NCI-H1694 (cell line): ENCODE measurements around the gene GAS2L3.
"Not testable (repeated sequence)": the region's sequence is repeated elsewhere in the genome, so short reads cannot be mapped to it uniquely, and the experiment has no call there.

ENCODE experiments used
- DNase-seq: peaks from one replicate; lab custom pipeline; 2025; lab: John Stamatoyannopoulos, UW

The GAS2L3 gene

DNA sequence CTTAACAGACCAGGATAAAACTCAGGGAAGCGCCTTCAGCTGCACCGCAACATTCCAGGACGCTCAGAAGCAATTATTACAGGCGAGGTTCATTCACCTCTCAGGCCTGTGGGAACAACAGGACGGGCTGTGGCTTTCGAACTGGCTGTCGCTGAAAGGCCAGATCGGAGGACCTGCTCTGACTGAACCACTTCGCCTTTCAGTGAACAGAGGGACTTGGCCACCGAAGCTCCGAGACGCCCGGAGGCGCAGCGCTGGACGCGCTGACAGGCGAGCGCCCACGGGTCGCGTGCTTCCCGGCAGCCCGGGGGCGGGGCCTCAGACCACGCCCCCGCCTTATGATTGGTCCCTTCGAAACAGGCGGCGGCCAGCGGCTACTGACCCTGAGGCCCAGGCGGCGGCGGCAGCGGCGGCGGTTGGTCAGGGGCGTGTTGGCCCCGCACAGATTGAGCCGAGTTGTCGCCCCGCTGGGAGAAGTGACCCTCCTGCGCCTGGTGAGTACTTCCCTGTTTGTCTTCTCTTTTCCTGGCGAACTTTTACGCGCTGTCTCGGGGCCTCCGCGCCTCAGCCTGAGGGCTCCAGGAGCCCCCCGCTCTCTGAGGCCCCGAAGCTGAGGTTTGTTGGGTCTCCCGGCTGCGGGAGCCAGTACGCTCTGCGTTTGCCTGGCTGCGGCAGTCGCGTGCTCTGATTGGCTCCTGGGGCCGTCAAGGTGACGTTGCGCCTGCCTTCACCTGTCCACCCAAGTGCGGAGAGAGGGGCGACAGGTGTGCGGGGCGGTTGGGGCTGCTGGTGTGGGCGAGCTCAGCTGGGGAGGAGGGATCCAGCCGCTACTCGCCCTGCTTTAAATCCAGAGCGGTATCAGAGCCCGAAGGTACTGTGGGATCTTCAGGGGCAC, at the start of gene GAS2L3:
Gene GAS2L3, plus strand, starts transcription at position 393 of the 895 bp plus-strand sequence. CDS start 21,221 bp downstream, outside the sequence.
- no peak for DNase-seq

DNA sequence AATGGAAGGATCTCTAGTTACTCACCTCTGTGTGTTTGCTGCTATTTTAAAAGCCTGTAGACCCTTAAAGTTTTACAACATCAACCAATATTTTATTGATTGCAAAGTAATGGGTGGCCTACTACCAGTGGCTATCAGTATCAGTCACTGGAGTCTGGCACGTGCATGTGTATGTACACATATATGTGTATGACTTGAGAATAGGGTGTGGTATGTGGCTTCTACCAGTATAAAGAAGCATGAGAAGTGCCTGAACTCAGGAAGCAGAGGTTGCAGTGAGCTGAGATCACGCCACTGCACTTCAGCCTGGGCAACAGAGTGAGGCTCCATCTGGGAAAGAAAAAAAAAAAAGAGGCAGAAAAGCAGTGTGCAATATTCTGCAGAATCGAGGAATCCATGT, 45.5 kb upstream of the GAS2L3 start:
- DNase-seq = no peak

DNA sequence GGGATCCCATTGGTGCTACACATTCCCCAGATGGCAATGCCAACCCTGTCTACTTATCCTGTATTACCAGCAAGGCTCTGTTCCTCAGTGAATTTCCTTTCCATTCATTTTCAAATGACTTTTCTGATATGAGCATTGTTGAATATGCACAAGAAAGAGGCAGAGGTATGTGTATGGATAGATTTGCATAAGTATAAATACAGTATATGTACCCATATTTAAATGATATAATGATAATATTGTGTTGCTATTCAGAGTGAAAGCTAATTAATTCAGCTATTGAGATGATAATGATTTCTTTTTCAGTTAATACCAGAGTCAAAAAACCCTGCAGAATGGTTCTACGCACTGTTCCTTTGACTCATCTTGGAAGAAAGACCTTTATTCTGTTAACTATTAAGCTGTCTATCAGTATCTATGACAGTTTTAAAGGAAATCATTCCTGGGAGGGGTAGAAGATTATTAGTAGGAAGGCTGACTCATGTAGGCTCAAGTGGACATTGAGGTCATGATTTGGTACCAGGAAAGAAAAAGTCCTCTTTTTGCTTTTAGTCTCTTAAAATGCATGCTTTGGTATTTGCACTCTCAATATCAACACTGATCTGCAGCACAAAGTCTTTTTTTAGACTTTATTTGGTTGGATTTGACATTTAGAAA, 44.9 kb upstream of the GAS2L3 start:
- DNase-seq = no peak

DNA sequence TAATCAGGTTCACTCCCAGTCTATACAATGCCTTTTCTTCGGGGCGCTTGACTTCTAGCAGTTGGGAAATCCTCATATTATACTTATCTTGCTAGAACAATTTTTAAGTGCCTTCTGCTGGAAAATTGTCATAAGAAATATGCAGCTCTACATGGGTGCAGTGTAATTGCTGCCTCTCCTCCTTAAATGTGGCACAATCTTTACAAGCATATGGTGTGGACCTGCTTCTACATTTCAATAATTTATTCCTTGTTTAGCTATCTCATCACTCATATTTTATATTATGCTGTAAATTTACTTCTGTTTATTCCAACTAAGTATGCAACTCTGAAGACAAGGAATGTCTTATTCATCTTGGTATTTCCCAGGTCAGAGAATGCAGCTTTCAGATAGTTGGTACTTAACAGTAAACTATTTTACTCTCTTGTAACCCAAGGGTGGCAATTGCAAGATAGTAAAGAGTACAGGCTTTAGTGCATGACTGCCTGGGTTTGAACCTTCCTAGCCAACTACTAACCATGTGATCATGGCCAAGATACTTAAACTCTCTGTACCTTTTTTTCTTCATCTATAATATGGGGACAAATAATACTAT, 43.6 kb upstream of the GAS2L3 start:
- DNase-seq = no peak

DNA sequence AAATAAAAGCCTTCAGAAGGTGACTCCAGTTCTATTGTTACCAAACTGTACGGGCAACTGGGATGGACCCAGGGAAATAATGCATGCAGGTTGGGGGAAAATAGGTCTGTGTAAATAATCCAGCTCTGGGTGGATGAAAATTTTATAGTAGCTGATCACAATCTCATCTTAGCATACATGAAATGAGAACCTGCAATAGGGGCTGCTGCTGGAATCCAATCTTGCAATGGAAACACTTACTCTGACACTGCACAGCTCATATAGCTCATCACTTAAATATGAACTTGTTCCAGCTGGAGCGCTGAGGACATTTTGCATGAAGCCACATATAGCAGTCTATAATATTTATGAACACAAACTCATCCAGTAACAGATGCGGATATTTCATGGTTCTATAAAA, 40.1 kb upstream of the GAS2L3 start:
- no peak for DNase-seq

DNA sequence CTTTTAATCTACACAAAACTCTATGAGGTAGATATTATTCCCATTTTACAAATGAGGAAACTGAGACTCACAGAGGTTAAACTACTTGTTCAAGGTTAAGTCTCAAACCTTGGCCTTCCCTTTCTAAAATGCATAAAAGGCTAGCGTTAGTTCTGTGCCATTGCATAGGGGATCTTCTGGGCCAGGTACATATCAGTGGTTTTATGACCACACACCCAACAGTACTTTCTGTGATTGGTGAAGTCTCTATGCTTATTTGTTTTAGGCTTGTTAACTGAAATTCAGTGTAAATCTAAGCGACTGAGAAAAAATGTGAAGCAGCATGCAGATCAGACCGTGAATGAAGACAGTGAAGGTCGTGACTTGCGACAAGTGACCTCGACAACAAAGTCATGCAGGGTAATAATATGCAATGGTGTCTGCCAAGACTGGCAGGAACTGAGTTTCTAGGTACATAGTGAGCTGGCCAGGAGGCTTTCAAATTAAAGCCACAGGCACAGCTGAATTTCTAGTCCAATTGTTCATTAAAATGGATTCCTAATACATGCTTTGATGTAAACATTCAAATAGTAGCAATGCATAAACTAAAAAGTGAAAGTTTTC, 38.8 kb upstream of the GAS2L3 start:
- no peak for DNase-seq

DNA sequence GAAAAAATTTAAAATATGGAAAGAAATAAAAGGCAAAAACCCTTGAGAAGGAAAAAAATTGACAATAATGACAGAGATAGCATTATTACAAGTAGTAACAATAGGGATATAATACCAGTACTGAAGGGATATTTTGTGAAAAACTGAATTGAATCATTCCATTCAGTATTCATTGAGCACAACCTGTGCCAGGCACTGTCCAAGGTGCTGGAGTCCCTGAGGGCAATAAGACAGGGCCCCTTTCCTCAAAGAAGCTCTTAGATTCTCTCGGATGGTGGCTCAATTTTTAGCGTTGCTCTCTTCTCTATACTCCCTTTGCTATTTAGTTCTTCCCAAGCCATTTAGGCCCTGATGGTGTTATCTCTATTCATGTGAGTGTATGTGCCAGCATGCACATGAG, 34.3 kb upstream of the GAS2L3 start:
- DNase-seq = no peak

DNA sequence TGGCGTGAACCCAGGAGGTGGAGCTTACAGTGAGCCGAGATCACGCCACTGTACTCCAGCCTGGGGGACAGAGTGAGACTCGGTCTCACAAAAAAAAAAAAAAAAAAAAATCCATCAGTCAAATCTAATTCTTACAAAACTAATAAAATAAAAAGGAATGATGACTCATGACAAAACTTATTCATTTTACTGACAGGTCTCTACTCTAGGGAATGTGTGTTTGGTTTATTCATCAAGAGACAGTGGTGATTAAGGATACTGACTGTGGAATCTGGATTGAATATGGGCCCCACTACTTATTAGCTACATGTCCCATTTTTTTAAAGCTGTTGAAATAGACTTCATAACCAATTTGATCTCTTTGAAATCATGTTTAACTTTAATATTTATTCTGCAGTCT, 29.3 kb upstream of the GAS2L3 start:
- DNase-seq = no peak

DNA sequence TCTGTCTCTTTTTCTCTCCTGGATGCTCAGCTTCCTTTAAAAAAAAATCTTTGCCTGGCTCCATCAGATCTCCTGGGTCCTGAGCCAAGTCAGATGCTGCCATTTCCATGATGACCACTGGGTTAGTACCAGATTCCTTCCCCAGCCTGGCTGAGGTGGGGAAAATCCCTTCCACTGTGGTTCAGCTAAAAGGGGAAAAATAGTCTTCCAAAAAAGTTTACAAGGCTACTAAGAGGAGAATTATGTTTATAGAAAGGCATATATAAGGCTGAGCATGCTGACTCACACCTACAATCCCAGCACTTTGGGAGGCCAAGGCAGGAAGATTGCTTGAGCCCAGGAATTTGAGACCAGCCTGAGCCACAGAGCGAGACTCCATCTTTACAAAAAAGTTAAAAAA, 28.4 kb upstream of the GAS2L3 start:
- no peak for DNase-seq

DNA sequence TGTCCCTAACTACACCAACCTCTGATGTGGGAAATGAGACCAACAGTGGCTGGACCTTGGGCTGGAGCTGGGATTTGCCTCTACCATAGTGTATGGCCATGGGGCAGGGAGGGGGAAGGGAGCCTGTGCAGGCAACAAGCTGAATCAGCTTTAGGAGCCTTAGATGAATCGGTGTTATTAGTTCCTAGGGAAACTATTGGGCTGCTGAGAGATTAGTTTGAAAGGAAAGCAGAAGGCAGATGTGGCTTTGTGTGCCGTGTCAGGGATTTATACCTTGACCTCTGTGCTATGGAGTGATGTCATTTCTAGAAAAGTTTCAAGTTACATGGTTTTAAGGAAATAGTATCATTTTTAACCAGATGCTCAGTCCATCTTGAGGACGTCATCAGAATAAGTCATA, 19.5 kb upstream of the GAS2L3 start:
- DNase-seq = no peak

DNA sequence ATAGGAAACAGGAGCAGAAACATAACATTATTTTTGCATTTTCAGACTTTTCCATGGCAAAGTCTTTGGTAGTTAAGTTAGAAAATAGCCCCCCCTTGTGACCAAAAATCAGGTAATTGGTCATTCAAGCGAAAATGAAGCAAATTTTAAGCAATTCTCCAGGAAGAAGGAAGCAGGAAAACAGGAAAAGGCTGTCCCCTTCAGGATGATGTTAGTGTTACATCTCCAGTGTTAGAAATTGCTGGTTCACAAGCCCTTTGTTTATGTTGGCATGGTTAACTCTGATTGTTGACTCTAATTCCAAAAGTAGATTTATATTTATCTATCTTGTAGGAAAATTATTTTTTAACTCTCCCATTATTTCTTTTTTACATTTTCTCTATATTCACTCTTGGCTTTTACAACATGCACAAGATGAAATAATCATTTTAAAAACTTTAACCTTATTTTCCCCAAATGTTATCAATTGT, 18.8 kb upstream of the GAS2L3 start:
- DNase-seq = peak; percentile 84

DNA sequence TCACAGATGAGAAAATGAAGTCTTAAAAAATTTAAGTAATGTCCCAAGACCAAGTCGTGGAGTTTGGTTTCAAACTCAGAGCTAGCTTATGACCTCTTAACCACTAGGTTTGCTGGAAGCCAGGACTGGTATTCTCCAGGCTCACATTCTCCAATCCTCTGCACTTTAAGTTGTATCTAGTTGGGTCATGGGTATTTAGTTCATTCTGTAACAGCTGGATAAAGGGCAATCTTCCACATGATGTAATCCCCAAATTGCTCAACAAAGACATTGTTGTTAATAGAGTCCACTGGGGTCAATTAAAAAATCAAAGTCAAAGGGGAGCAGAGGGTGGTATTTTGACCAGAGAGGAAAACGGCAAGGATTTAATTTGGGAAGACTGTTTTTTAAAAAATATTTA, 17.8 kb upstream of the GAS2L3 start:
- DNase-seq = no peak

DNA sequence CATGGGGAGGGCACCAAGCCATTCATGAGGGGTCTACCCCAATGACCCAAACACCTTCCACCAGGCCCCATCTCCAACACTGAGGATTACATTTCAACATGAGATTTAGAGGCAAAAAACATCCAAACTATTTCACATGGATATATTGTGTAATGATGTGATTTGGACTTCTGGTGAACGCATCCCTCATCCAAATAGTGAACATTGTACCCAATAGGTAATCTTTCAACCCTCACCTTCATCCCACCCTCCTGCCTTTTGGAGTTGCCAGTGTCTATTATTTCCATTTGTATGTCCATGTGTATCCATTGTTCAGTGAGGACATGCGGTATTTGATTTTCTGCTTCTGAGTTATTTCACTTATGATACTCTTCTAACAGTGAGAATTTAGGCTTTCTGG, 16.1 kb upstream of the GAS2L3 start:
- DNase-seq = no peak

DNA sequence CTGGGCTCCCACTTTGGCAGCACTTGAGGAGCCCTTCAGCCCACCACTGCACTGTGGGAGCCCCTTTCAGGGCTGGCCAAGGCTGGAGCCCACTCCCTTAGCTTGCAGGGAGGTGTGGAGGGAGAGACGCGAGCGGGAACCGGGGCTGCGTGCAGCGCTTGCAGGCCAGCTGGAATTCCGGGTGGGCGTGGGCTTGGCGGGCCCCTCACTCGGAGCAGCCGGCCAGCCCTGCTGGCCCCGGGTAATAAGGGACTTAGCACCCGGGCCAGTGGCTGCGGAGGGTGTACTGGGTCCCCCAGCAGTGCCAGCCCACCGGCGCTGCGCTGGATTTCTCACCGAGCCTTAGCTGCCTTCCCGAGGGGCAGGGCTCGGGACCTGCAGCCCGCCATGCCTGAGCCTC, 14.2 kb upstream of the GAS2L3 start:
- DNase-seq = not testable (repeated sequence)

DNA sequence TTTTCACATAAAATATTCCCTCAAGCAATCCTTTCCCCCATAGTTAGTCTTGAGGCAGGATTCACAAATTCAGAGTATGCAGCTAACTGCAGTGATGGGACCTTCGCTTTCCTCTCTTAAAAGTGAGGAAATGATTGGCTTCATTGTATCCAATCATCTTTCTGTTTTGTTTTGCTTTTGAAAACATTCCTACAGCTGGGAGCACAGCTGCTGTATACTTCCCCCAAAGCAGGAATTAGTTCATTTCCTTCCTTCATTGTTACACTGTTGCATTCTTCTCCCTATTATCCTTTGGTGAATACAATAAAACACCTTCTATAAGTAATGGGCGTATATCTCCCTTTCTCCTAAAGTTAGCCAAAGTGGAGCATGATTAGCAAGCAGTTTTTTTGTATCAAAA, 9.4 kb upstream of the GAS2L3 start:
- DNase-seq = no peak

DNA sequence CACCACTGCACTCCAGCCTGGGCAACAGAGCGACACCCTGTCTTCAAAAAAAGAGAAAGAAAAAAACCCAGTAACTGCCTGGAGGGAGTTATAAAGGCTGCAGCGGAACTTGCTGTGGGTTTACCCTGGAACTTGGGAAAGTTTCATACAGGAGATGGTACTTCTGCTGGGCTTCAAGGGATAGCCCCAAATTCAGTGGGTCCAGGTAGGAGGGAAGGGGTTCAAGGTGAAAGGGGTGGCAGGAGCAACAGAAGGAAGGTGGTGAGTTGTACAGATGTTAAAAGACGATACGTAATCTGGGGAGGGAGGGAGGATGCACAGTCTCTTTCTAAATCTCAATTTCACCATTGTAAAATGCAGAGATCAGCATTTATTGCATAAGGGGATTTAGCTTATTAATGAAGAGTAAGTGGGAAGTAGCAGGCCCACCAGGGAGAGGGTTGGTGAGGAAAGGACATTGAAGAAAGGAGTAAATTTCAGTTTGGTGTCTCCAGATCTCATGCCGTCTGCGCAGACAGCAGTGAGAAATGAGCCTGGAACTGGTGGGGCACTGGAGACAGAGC, 8.5 kb upstream of the GAS2L3 start:
- DNase-seq = no peak

DNA sequence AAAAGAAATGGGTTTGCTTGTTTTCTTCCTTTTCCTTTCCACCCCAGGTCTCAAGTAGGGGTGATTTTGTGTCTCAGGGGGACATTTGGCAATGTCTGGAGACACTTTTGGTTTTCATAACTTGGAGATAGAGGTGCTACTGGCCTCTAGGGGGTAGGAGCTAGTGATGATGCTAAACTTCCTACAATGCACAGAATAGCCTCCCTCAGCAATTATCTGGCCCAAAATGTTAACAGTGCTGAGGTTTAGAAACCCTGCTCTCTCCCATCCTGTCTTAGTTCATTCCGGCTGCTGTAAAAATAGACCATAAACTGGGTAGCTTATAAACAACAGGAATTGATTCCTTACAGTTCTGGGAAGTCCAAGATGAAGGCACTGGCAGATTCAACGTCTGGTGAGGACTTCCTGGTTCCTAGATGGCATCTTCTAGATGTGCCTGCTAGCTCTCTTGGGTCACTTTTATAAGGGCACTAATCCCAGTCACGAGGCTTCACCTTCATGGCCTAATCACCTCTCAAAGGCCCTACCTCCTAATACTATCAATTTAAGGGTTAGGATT, 7.4 kb upstream of the GAS2L3 start:
- no peak for DNase-seq

DNA sequence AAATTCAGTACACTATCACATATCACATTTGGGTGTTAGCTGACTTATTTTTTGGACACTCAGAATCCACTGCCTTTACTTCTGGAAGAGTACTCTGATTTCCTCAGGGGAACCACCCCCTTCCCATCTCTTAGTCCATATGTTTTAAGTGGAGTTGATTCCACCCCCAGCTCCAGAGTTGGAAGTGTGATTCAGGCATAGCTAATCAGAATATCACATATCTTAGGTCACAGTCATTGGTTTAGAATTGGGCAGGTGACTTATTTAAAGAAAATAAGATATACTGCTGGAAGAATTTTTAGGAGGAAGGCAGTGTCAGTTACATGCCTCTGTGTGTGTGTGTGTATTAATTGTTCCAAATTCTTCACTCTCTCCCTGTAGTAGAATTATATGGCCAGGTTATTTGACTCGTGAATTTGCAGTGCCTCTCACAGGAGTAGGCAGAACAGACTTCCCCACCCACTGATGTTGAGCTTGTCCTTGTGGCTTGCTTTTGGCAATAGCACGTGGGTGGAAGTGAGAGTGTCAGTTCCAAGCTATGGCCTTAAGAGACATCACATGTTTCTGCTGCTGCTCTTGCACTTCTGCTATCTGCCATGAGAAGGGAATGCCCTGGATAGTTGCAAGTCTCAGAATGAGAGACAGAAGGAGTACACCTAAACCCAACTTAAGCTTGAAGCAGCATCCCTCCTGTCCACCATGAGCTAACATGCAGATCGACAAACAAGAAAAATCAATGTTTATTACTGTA, 6.4 kb upstream of the GAS2L3 start:
- DNase-seq = no peak

DNA sequence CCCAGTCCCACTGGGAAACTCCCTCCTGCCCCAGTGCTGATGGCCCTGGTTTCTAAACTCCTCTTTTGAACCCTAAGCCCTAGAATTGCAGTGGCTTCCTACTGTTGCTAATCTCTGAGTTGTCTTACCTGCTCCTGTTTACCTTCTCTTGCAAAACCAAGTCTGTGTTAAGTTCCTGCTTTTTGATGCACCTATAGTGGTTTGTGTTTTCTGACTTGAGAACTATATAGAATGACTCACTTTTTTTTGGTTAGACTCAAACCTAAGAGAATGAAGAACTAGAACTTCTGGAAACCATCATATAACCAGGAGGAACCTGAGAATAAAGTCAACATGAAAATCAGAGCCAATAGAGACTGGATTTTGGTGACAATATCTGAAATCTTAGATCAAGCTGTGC, 5.5 kb upstream of the GAS2L3 start:
- no peak for DNase-seq

DNA sequence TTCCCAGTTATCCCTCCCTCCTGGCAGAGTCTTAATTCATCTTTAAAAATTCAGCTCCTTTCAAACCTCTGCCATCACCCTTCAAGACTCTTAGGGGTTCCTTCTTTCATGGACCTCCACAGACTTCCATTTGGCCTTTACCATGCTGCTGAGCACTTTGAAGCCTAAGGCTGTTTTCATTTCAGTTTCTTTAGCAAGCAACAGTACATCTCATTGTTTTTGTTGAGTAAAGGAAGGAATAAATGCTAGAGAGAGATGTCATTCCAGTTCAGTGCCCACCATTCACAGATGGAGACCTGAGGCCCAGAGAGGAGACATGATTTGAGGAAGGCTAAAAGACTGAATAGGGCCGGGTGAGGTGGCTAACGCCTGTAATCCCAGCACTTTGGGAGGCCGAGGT, 1.3 kb upstream of the GAS2L3 start:
- DNase-seq = no peak
